ENCODE data around the gene MAGEA10.

Gene MAGEA10

DNA sequence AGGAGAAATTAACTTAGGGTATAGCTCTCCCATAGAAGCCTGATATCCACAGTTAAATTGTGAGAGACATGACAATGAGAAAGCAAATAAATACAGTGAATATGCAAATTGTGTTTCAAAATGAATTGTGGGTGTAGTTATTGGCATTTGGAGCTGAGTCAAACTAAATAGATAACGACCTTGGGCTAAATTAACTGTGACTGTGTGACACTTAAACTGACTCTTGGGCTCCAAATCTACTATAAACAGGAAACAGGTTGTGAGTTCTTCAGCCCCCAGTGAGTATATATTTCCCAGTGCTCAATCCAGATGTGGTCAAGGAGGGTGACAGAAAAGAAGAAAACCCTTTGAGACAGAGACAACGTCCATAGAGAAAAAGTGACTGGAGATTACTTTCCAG is 11.3 kb upstream of the MAGEA10 start:
- H3K4me1 ChIP-seq (ENCODE audit: control insufficient read depth, low read length), result no peaks in the 10 kb centered on the region
- no peak overlapping the region for H3K4me3 ChIP-seq (ENCODE audit: low read length)
- no peaks in the 10 kb centered on the region for H3K9me3 ChIP-seq (ENCODE audit: control insufficient read depth, insufficient read depth, low read length)
- no peaks in the 10 kb centered on the region for H3F3A ChIP-seq (ENCODE audit: control insufficient read depth, insufficient read depth)
- no peaks in the 10 kb centered on the region for H3K79me2 ChIP-seq (ENCODE audit: control insufficient read depth, low read length)
- no peaks in the 10 kb centered on the region for H3K27me3 ChIP-seq (ENCODE audit: control insufficient read depth, low read length)
- H3K4me2 ChIP-seq (ENCODE audit: low read length), result no peak overlapping the region
- no peaks in the 10 kb centered on the region for H3K9me2 ChIP-seq (replicated peaks; ENCODE audit: control insufficient read depth, low read length)
- no peaks in the 10 kb centered on the region for H3K36me3 ChIP-seq (ENCODE audit: control insufficient read depth, low read length)
- no peak overlapping the region for H3K27ac ChIP-seq (ENCODE audit: low read depth, low read length)
- no peak for TF ChIP-seq EZH2phosphoT487 (IDR thresholded peaks at IDR 0.05; ENCODE audit: borderline replicate concordance, low read length)
- TF ChIP-seq, protein P1, sequence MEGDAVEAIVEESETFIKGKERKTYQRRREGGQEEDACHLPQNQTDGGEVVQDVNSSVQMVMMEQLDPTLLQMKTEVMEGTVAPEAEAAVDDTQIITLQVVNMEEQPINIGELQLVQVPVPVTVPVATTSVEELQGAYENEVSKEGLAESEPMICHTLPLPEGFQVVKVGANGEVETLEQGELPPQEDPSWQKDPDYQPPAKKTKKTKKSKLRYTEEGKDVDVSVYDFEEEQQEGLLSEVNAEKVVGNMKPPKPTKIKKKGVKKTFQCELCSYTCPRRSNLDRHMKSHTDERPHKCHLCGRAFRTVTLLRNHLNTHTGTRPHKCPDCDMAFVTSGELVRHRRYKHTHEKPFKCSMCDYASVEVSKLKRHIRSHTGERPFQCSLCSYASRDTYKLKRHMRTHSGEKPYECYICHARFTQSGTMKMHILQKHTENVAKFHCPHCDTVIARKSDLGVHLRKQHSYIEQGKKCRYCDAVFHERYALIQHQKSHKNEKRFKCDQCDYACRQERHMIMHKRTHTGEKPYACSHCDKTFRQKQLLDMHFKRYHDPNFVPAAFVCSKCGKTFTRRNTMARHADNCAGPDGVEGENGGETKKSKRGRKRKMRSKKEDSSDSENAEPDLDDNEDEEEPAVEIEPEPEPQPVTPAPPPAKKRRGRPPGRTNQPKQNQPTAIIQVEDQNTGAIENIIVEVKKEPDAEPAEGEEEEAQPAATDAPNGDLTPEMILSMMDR (IDR thresholded peaks at IDR 0.05; ENCODE audit: low read depth, low read length, poor library complexity, severe bottlenecking), result no peak
- H4K20me1 ChIP-seq (ENCODE audit: control insufficient read depth, insufficient read depth, low read depth, low read length), result no peaks in the 10 kb centered on the region

GRCh38 chrX:152139589-152139988 is 1.2 kb upstream of the MAGEA10 start:
- Histone ChIP-seq H3K9me3 (ENCODE audit: control insufficient read depth, insufficient read depth, low read length) (no peaks in the 10 kb centered on the region), H3K4me1 (ENCODE audit: control insufficient read depth, low read length) (no peaks in the 10 kb centered on the region), H3F3A (ENCODE audit: control insufficient read depth, insufficient read depth) (no peaks in the 10 kb centered on the region), H3K79me2 (ENCODE audit: control insufficient read depth, low read length) (no peaks in the 10 kb centered on the region), H3K27ac (ENCODE audit: low read depth, low read length) (no peak overlapping the region), H3K9me2 (replicated peaks; ENCODE audit: control insufficient read depth, low read length) (no peaks in the 10 kb centered on the region), H4K20me1 (ENCODE audit: control insufficient read depth, insufficient read depth, low read depth, low read length) (no peaks in the 10 kb centered on the region), H3K4me2 (ENCODE audit: low read length) (no peak overlapping the region), H3K27me3 (ENCODE audit: control insufficient read depth, low read length) (no peaks in the 10 kb centered on the region), H3K36me3 (ENCODE audit: control insufficient read depth, low read length) (no peaks in the 10 kb centered on the region), H3K4me3 (ENCODE audit: low read length) (no peak overlapping the region)
- no peak for TF ChIP-seq EZH2phosphoT487 (IDR thresholded peaks at IDR 0.05; ENCODE audit: borderline replicate concordance, low read length)
- TF ChIP-seq, protein P1 (IDR thresholded peaks at IDR 0.05; ENCODE audit: low read depth, low read length, poor library complexity, severe bottlenecking), result no peak

GRCh38 chrX:152137771-152138387 is 498 bp downstream of the MAGEA10 start:
- H3K79me2 ChIP-seq (ENCODE audit: control insufficient read depth, low read length), result no peaks in the 10 kb centered on the region
- H3K9me2 ChIP-seq (replicated peaks; ENCODE audit: control insufficient read depth, low read length), result no peaks in the 10 kb centered on the region
- no peak overlapping the region for H3K4me3 ChIP-seq (ENCODE audit: low read length)
- TF ChIP-seq, protein P1 (IDR thresholded peaks at IDR 0.05; ENCODE audit: low read depth, low read length, poor library complexity, severe bottlenecking), result no peak
- TF ChIP-seq EZH2phosphoT487 (IDR thresholded peaks at IDR 0.05; ENCODE audit: borderline replicate concordance, low read length), result no peak
- H3K27me3 ChIP-seq (ENCODE audit: control insufficient read depth, low read length), result no peaks in the 10 kb centered on the region
- H3K36me3 ChIP-seq (ENCODE audit: control insufficient read depth, low read length), result no peaks in the 10 kb centered on the region
- no peaks in the 10 kb centered on the region for H3K9me3 ChIP-seq (ENCODE audit: control insufficient read depth, insufficient read depth, low read length)
- H3K27ac ChIP-seq (ENCODE audit: low read depth, low read length), result no peak overlapping the region
- H3K4me1 ChIP-seq (ENCODE audit: control insufficient read depth, low read length), result no peaks in the 10 kb centered on the region
- H3F3A ChIP-seq (ENCODE audit: control insufficient read depth, insufficient read depth), result no peaks in the 10 kb centered on the region
- no peaks in the 10 kb centered on the region for H4K20me1 ChIP-seq (ENCODE audit: control insufficient read depth, insufficient read depth, low read depth, low read length)
- no peak overlapping the region for H3K4me2 ChIP-seq (ENCODE audit: low read length)

All from DOHH2 (cell line).